Heart left ventricle (tissue), 13 donors: ENCODE measurements around the gene SLC35A2.

Source experiments
- CTCF ChIP-seq, 12 donors: fragments of 200-600 bp; sonication (generic) in 4 of 12; IDR thresholded peaks; one replicate each; pipeline versions ENCODE4 v1.5.0 to v1.8.0; 2018 to 2022; ENCODE audit warnings: antibody characterized with exemption in 12 of 12, mild to moderate bottlenecking in 5 of 12
- POLR2A ChIP-seq, 2 donors: fragments of 450-650 bp; IDR thresholded peaks; one replicate each; pipeline ENCODE4 v1.6.1; 2017; ENCODE audit warnings: antibody characterized with exemption in 2 of 2, mild to moderate bottlenecking in 2 of 2, moderate library complexity in 2 of 2
- donor health status: ischemic (EF 13 %, LVEDD 7.1; RV severe dilation, severe dysfunction).
- donor health status: DM: no; HTN: yes; CAD: no.
- donor health status: DM: no; HTN: no; CAD: no.
- donor health status: ischemic (EF 25% LVEDD 6.9; RV normal size, moderate dysfunction).
- donor health status: ischemic (EF 25% LVEDD 5.7; RV mildly dilated, moderate dysfunction).
- donor health status: ischemic (EF 35%, LVEDD 5.7; RV mildly dilated, moderate dysfunction).
- donor health status: nonischemic (EF 11% LVEDD 7.7; RV severe dilation, severe dysfunction).
- donor health status: DM: yes; HTN: yes; CAD: no.
- donor health status: PGD.
- donor health status: ischemic (EF 29% LVEDD 5.4; RV normal size, mild dysfunction).
- donor health status: nonischemic (EF 23%, LVEDD 6.1; RV moderate dilation, normal function).

- TF ChIP-seq CTCF (IDR thresholded peaks at IDR 0.05): no peak
- TF ChIP-seq POLR2A (IDR thresholded peaks at IDR 0.05): no peak
Measured at GRCh38 chrX:48893556-48894348, 17.7 kb downstream of the SLC35A2 start.
